Stimulated activated CD8-positive, alpha-beta memory T cell treated with anti-CD3 and anti-CD28 coated beads, Interleukin-2, amount 100 ng/mL, for 48 hours (primary cell): Measurements from ENCODE around the gene ALDH1L1.

Source experiments
- DNase-seq, 2 donors: peaks; one replicate each; pipeline ENCODE4 v3.0.0-alpha.2; 2020; ENCODE audit warnings: low read depth in 2 of 2

ALDH1L1 gene

DNA sequence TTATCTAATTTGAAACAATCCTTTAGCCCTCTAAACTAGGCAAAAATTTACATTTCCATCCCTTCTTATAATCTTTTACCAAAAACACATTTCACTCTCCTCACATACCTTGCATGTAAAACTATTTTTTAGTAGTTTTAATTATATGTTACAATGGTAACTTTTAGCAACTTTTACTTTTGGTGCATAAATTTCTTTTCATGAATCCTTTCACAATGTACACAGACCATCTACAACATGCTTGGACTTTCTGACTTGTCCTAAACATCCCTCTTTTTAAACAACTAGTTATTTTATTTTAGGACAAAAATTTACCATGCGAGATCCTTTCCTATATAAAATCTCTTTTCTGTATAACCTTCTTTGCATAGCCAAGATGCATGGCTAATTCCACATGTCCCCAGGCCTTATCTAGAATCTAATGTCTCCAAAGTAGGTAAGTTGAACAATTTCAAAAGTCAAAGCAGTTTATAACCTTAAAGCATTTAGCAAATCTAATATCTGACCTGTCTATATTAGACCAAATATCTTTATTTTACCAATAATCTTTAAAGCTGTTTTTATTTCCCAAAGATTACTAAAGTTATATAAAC is 14.4 kb upstream of the ALDH1L1 start:
- DNase-seq = no peak

DNA sequence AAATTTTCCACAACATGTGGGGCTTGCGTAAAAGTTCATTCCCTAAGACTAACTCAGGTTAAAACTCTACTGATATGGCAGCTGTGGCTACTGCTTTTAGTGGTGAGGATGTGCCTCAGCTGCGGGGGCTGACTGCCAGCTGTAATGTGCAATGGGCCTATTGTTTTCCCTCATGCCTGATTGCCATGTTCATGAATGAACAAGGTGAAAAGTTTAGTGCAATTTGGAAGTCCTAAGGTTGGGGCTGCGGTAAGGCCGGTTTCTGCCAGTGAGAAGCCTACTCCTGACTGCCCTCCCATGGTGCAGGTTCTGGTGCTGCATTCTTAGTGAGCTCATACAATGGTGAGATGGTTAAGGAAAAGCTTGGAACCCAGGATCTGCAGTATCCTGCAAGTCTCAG is 10.9 kb upstream of the ALDH1L1 start:
- no peak for DNase-seq

DNA sequence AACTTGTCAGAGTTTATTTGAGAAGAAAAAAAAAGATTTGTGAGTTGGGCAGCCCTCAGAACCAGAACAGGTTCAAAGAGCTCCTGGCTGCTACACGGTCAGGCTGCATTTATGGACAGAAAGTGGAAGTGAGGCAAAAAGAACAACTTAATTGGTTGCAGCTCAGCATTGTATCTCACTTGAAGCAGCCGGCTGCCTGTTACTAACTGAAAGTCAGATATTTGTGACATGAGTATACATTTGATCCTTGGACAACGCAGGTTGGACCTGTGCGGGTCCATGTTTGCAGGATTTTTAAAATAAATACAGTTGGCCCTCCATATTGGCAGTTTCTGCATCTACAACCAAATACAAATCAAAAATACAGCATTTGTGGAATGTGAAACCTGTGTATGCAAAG is 7.5 kb upstream of the ALDH1L1 start:
- no peak for DNase-seq

DNA sequence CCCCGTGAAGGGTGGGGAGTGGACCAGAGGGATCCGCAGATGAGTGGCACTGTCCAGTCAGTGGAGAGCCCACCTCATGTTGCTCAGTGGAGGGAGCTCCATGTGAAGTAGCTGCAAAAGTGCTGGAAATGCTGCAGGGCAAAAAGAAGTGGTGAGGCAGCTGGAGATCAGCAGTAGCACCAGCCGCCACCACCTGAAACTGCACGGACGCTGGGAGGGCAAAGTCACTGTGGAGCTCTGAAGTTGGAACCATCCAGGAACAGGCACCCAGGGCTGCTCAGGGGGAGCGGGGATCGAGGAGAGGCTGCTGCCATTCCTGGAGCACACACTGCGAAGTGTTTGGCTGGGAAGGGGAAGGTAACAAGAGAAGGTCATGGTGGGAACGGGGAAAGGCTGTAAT is 6.4 kb upstream of the ALDH1L1 start:
- no peak for DNase-seq

DNA sequence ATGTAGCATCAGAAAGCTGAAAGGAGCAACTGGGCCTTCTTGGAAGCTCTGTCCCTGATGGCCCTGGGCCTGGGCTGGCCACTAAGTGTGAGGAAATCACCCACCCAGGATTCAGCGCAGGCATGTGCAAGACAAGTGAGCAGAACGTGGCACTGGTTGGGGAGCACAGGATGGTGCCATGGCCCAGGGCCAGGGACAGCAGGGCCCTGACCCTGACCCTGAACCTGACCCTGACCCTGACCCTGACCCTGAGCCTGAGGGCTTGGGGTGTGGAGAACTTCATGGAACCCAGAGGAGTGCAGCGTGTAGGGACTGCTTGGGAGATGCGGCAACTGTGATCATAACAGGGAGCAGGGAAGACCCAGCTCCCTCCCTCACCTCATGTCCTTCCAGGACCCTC is 5.9 kb upstream of the ALDH1L1 start:
- DNase-seq = no peak

DNA sequence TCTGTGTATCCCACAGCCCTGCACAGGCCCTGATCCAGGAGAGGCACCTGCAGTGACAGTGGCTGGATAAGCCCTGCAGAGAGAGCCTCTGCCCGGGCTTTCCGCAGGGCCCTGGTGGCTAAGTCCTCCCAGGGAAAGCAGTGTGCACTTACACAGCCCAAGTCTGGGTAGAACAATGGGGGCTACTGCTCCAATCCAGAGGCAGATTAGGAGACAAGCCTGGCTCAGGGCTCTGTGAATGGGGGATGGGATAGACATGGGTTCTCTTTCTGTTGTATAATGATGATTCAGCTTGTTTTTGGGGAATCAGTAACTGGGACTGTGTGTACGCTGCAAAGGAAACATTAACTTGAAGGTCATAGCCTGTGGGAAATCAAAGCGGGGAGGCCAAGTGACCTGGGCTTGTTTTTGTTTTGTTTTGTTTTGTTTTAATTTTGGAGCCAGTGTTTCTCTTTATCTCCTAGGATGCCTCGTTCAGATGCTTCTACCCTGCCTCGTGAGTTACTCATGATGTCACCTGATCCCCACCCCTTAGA is 4.1 kb upstream of the ALDH1L1 start:
- DNase-seq = no peak

DNA sequence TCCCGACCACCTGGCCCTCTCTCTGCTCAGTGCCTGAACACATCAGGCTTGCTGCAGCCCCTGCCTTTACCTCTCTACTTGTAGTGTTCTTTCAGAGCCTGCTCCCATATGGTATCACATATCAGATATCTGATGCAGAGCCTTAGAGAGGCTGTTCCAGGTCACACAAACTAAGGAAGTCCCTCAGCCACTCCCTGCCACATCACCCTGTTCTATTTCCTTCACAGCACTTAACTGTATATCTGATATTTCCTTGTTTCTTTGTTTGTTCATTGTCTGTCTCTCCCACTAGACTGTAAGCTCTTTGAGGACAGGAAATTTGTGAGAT is 976 bp upstream of the ALDH1L1 start:
- no peak for DNase-seq

DNA sequence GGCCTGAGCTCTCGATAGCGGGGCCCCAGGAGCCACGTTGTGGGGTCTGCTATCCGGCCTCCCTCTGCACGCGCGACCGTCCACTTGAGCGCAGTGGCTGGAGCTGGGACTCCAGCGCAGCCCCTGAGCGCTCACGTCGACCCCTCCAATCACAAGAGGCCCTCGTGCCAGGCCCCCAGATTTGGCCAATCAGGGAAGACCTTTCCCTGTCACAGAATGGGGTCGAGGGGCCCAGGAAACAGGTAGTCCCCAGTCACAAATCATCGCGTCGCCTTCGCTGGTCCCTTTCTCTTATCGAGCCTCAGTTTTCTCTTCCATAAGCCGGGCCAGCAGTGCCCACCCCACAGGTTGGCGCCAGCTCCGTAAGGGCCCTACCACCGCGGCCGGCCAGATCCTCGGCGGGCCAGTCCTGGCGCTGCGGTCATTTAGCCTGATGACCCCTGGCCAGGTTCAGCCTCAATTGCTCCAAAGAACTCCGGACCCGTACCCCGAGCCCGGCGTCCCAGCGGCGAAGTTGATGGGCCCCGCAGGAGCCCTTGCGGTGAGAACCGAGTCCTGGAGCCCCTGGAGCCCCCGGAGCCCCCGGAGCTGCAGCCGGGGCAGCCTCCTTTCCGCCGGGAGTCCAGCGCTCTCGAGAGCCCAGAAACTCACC is 435 bp downstream of the ALDH1L1 start:
- DNase-seq = no peak

DNA sequence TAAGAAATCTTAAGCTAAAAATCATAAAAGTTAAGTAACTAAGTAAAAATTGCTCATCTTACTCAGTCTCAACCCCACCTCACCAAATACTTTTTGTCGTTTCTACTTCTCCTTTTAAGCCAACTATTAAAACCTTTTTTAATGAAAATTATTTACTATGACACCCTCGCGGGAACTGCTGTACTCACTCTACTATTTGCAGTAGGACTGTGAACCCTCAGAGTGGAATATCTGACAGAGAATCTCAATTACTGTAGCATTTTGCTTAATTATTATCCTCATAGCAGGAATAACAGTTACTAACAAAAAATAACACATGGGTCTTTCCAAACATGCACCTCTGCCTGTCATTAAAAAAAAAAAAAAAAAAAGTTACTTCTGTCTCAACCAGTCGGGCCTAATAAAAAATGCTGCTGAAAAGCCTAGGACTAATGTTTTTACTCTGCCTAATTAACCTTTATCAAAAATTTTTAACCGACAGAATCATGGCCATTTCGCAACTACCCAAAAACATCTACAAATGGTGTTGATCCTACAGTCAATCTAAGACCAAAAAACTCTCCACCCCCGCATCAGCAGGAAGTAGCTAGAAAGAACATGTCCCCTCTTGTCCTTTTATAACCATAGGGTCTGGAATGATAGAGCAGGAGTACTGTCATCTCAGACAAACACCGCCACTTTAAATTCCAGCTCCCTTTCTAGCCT is 10.2 kb downstream of the ALDH1L1 start:
- DNase-seq = no peak

DNA sequence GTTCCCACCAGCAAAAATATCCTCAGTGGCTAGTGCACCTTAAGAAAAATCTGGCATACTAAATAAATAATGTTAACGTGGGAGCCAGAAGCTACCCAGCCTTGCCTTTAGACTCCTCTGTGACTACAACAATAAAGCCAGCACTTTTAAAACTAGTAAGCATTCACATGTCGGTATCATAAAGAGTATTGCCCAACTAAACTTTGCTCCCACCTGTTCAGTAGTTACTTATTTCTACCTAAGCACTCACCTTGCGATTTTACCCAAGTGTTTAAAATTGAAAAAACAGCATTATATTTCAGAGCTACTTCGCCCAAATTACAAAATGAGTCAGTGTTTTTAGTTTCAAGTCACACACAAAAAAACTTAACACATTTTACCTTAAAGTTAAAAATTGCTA is 12.8 kb downstream of the ALDH1L1 start:
- DNase-seq = no peak

DNA sequence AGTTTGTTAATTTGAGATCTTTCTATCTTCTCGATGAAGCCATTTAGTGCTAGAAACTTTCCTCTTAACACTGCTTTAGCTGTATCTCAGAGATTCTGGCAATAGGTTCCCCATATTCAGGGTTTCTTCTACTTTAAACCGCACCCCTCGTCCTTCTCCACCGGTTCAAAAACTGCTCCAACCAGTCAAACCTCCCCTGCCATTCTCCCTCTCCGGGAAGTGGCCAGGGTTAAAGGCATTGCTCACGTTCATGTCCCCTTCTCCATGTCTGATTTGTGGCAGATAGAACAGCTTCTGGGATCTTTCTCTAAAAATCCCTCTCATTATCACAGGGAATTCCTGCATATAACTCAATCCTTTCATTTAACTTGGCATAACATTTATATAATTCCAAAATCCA is 14.4 kb downstream of the ALDH1L1 start:
- no peak for DNase-seq

DNA sequence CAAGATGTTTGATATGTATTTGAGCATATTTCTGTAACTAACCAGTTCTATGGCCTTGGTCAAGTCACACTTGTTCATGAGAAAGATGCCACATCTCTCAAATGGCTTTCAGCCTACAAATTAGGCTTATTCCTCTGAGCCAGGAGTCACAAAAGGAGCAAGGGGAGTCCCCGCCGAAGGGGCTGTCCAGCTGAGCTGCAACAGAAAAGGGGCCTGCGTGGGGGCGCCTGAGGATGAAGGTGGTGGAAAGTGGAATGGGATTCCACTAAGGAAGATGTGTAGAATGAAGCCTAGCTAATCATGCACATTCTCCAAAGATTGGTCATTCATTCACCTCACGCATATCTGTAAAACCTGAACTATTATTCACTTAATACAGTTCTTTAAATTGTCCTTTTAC is 19.1 kb downstream of the ALDH1L1 start:
- DNase-seq = no peak

DNA sequence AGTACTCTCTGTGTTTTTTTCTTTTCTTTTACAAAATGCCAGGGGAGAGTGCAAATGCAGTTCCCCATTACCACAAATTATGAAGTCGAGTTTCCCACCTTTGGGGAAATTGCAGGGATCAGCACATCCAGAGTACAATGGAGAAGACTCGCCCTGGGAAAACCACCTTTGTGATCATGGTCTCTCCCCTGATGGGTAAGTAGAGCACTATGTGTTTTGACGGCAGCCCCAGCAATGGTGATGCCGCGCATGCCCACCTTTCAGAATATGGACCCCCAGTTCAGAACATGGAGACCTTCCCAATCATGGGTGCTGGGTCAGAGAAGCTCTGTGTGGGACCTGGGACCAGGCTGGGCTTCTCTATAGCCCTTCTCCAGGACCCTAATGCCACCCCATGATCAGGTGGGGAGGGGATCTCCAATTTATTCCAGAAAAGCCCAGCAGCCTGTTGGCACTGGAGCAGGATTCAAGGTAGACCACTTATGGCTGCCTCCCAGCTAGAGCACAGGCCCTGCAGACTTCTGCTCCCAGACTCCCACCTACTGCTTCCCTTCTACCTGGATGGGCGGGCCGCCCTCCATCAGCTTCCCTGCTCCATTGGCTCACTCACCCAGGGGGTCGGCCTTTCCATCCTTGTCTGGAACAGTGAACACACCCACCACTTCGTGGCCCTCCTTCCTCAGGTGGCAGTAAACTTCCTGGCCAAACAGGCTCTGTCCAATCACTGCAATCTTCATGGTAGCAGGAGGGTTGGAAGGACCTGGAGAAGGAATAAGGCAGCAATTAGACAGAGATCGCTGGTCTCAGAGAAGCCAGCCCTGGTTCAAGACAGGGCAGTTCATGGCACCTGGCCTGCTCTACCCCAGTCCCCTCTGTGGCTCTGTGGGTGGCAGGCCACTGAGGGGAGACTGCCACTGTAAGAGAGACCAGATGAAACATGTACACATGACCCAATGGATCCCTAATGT is 19.9 kb downstream of the ALDH1L1 start:
- DNase-seq = no peak

DNA sequence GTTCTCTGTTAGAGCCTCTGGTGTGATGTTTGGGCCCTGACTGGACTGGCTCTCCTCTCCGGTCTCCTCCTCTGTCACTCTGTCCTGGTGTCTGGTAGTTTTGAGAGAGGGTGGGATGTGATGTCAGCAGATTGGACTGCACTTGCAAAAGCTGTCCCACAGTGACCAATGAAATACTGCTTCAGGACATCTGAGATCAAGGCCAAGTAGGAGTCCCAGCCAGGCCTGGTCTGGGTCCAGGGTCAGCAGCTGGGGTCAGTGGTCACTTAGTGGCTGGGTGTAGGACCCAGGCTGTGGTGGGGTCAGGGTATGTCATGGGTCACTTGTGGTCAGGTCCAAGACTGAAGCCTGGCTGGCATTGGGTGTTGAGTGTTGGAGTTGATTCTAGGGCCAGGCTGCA is 20.9 kb downstream of the ALDH1L1 start:
- DNase-seq = no peak

DNA sequence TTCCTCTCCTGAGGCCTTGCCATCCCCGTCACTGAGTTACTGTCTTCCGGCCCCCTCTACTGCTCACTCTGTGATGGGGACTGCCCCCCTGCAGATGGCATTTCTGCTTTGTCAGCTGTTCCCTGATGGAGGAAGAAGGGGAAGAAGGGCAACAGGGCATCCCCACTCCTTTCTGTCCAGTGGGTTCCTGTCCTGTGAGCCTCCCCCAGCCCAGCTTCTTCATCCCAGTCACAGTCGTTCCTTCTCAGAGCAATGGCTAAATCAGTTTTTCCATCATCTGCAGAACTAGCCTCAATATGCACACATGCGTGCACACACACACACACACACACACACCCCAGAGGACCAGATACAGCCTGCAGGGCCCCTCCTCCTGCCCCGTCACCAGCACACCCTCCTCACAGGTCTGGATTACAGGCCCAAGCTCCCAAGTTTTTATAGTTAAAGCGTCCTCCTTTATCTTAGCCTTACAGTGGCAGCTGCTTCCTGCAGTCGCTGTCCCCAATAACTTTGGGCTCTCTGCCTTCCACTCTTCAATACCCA is 21.4 kb downstream of the ALDH1L1 start:
- DNase-seq = no peak

DNA sequence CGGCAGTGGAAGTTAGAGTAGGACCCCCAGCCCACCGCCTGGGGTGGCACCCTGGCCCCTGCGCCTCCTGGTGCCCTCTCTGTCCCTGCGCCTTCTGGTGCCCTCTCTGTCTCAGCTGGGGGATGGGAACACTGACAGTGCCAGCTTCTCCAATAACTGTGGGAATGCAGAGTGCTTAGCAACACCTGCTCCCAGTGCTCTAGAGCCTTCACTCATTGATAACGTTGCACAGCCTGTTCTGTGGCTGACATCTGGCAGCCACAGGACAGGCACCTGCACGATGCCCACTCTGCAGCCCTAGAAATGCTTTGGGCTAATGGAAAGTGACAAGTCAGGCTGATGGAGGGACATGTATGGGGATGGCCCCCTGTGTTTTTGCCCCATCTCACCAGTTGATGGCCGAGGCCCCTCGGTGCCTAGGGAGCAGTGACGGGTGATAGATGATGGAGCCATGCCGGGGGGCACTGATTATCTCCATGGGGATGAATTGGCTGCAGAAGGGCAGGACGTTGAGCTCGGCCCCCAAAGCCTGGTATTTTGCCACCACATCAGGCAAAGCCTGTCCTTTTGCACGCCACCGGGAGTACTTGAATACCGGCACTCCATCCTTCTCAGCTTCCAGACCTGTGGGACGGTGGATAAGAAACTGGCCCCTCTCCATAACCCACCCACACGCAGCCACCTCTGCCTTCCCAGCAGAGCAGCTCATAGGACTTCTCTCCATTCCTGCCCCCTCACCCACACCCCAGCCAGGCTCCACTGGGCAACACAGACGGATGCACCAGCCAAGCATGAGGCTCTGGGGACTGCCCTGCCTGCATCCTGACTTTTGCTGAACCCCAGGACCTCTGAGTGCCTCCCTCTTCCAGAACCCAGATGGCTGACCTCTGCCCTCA is 22.1 kb downstream of the ALDH1L1 start:
- DNase-seq = no peak

DNA sequence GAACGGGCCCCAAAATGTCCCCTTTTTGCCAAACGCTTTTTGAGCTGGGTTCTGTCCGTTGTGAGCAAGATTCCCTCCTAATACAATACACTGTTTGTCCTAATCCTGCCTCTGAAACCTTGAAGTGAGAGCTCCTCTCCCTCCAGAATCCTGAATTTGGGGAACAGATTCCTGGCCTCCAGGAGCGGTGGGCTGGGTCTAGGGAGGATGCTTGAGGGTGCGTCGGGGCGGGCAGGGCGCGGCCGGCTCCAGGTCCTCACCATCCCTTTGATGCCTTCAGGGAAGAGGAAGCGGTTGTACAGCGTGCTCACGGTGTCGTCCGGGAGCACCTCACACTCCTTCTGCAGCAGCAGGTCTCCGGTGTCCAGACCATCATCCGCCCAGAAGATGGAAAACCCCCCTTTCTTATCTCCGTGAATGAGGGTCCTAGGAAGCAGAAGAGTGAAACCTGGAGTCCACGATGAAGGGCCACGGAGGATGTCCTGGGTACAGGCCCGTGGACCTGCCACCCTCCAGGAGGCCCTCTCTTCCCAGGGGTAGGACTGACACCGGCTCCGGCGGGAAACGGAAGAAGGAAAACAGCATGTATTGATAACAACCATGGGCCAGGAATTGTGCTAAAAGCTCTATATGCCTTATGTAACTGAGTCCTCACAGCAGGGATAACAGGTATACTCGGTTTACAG is 23.2 kb downstream of the ALDH1L1 start:
- DNase-seq = no peak

DNA sequence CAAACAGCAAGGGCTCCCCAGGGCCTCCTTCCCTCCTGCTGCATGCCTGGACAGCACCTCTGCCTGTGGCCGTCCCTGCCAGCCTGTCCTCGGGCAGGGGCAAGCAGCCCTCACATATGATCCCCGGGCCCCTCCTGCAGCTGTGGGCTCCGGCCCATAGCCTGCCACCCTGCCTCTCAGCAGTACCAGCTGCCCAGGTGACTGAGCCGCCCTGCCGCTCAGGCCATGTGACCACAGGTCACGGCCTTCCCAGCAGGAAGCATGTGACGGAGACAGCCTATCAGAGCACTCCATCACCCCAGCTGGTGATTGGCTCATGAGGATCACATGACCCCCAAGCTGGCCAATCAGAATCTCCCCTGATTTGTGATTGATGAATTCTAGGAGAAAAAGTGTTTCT is 23.9 kb downstream of the ALDH1L1 start:
- DNase-seq = no peak

DNA sequence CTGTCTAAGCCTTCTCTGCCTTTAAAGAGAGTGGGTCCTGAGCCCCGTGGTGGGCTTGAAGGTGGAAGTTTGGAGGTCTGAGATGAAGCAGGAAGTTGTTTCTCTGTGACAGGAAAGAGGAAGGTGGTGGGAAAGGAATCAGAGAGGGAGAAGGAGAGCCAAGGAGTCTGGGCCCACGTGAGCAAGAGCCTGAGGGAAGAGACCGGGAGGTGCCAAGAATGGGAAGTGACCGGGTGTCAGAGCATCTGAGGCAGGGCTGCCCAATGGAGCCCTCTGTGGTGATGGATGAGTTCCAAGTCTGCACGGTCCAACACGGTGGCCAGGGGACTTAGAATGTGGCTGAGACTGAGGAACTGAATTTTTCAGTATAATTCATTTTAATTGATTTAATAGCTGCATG is 24.6 kb downstream of the ALDH1L1 start:
- DNase-seq = no peak

DNA sequence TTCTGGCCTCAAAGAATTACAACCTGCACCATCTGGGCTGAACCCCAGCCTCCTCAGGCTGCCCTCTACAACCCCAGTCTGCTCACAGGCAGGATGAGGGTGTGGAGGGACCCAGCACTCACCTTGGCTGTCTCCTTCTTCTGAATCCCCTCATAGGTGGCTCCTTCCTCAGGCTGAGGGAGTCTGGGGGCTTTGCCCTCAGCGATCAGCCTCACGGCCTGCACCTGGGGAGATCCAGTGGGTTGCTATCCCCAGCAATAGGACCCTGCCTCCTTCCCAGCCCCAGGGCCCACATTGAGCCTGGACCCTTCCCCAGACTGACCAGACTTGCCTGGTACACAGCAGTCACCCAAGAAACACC is 25.1 kb downstream of the ALDH1L1 start:
- DNase-seq = no peak
